Heart left ventricle (tissue), 13 donors: Measurements from ENCODE around the gene LLPH.

Experiments used
- CTCF ChIP-seq, 12 donors: fragments of 200-600 bp; sonication (generic) in 4 of 12; IDR thresholded peaks; one replicate each; pipeline versions ENCODE4 v1.5.0 to v1.8.0; 2018 to 2022; ENCODE audit warnings: antibody characterized with exemption in 12 of 12, mild to moderate bottlenecking in 5 of 12
- POLR2A ChIP-seq, 2 donors: fragments of 450-650 bp; IDR thresholded peaks; one replicate each; pipeline ENCODE4 v1.6.1; 2017; ENCODE audit warnings: antibody characterized with exemption in 2 of 2, mild to moderate bottlenecking in 2 of 2, moderate library complexity in 2 of 2
- donor health status: ischemic (EF 13 %, LVEDD 7.1; RV severe dilation, severe dysfunction).
- donor health status: DM: no; HTN: yes; CAD: no.
- donor health status: DM: no; HTN: no; CAD: no.
- donor health status: ischemic (EF 25% LVEDD 6.9; RV normal size, moderate dysfunction).
- donor health status: ischemic (EF 25% LVEDD 5.7; RV mildly dilated, moderate dysfunction).
- donor health status: ischemic (EF 35%, LVEDD 5.7; RV mildly dilated, moderate dysfunction).
- donor health status: nonischemic (EF 11% LVEDD 7.7; RV severe dilation, severe dysfunction).
- donor health status: DM: yes; HTN: yes; CAD: no.
- donor health status: PGD.
- donor health status: ischemic (EF 29% LVEDD 5.4; RV normal size, mild dysfunction).
- donor health status: nonischemic (EF 23%, LVEDD 6.1; RV moderate dilation, normal function).

- TF ChIP-seq CTCF (IDR thresholded peaks at IDR 0.05) (no peak), POLR2A (IDR thresholded peaks at IDR 0.05) (no peak)
Observed at GRCh38 chr12:66160704-66161103, 30.2 kb upstream of the LLPH start.
